GM19240 (cell line): ENCODE results near the gene PUSL1.
A peak's percentile ranks its signal among the peaks of the same experiment; 100 is the strongest.

Experiments
- DNase-seq: peaks from one replicate; pipeline ENCODE4 v3.0.0; 2011; ENCODE audit warnings: low spot score; ENCODE audit not compliant: insufficient read length

PUSL1 gene

GRCh38 chr1:1279028-1279427 lies 29.4 kb upstream of the PUSL1 start:
- no peak for DNase-seq

GRCh38 chr1:1280782-1281481 lies 27.5 kb upstream of the PUSL1 start:
- DNase-seq: no peak

- DNase-seq: no peak
Measured at GRCh38 chr1:1281533-1282321, 26.7 kb upstream of the PUSL1 start.

- no peak for DNase-seq
Measured at GRCh38 chr1:1282998-1283397, 25.4 kb upstream of the PUSL1 start.

GRCh38 chr1:1283821-1284220 lies 24.6 kb upstream of the PUSL1 start:
- no peak for DNase-seq

- DNase-seq: no peak
Measured at GRCh38 chr1:1284221-1285101, 23.9 kb upstream of the PUSL1 start.

- no peak for DNase-seq
Measured at GRCh38 chr1:1285102-1285571, 23.3 kb upstream of the PUSL1 start.

- no peak for DNase-seq
Measured at GRCh38 chr1:1285611-1286311, 22.6 kb upstream of the PUSL1 start.

GRCh38 chr1:1286313-1287261 lies 21.8 kb upstream of the PUSL1 start:
- no peak for DNase-seq

- DNase-seq: no peak
Measured at GRCh38 chr1:1287288-1288110, 20.9 kb upstream of the PUSL1 start.

- DNase-seq: peak; percentile 65
Measured at GRCh38 chr1:1290238-1290731, 18.1 kb upstream of the PUSL1 start.

- DNase-seq: no peak
Measured at GRCh38 chr1:1291023-1291528, 17.3 kb upstream of the PUSL1 start.

- DNase-seq: peak; percentile 92
Measured at GRCh38 chr1:1291548-1292441, 16.6 kb upstream of the PUSL1 start.

GRCh38 chr1:1292442-1292779 lies 16.0 kb upstream of the PUSL1 start:
- DNase-seq: no peak

GRCh38 chr1:1292851-1293250 lies 15.5 kb upstream of the PUSL1 start:
- no peak for DNase-seq

- no peak for DNase-seq
Measured at GRCh38 chr1:1293263-1294249, 14.8 kb upstream of the PUSL1 start.
